ENCODE data around the gene IFIT3. TPM values are rescaled to one million over a fixed set of nuclear protein-coding genes. Genes with fewer than 3 reads are reported as not detected.

Gene IFIT3
- total RNA-seq, 1 experiment from 2014 or later = 7.2 TPM

DNA sequence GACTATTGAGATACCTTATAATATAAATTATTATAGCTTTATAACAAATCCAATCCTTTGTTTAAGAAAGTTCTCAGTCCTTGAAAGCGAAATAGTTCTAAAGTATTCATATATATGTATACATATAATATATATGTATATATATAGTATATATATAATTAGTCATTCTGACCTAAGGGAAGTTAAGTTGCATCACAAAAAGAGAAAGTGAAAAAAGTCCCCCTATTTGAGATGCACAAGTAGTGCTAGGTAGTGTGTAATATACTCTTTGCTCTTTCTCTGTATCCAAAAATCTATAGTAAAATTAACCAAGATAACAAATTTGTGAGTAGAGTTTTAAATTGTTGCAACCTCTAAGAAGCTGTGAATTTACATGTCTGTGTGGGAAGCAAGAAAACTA lies 36.7 kb downstream of the IFIT3 start:
- POLR2A ChIA-PET (ENCODE audit: unreplicated experiment) = no interaction called here
- Histone ChIP-seq H3K36me3 (ENCODE audit: low read depth) (no peaks in the 10 kb centered on the region), H3K9me2 (ENCODE audit: insufficient read depth) (no peaks in the 10 kb centered on the region), H3K4me1 (replicated peaks; ENCODE audit: insufficient read depth) (no peaks in the 10 kb centered on the region; the same call in 1 of the 2 replicates), H3K9me3 (ENCODE audit: insufficient read depth, low read depth) (no peaks in the 10 kb centered on the region), H3K79me2 (ENCODE audit: low read depth) (no peaks in the 10 kb centered on the region), H3K4me2 (no peak overlapping the region), H3K27ac (no peak overlapping the region), H3K4me3 (no peak overlapping the region), H4K20me1 (ENCODE audit: insufficient read depth) (no peaks in the 10 kb centered on the region), H2AFZ (no peak overlapping the region), H3F3A (ENCODE audit: insufficient read depth, low read depth) (no peaks in the 10 kb centered on the region), H3K27me3 (ENCODE audit: insufficient read depth, low read depth) (no peaks in the 10 kb centered on the region)
- intact Hi-C loops (cut with micrococcal nuclease; ENCODE audit: unreplicated experiment) = no loop called here
- TF ChIP-seq, protein P1, sequence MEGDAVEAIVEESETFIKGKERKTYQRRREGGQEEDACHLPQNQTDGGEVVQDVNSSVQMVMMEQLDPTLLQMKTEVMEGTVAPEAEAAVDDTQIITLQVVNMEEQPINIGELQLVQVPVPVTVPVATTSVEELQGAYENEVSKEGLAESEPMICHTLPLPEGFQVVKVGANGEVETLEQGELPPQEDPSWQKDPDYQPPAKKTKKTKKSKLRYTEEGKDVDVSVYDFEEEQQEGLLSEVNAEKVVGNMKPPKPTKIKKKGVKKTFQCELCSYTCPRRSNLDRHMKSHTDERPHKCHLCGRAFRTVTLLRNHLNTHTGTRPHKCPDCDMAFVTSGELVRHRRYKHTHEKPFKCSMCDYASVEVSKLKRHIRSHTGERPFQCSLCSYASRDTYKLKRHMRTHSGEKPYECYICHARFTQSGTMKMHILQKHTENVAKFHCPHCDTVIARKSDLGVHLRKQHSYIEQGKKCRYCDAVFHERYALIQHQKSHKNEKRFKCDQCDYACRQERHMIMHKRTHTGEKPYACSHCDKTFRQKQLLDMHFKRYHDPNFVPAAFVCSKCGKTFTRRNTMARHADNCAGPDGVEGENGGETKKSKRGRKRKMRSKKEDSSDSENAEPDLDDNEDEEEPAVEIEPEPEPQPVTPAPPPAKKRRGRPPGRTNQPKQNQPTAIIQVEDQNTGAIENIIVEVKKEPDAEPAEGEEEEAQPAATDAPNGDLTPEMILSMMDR (conservative IDR thresholded peaks at IDR 0.05) = no peak
- no peak for TF ChIP-seq EZH2 (IDR thresholded peaks at IDR 0.05; ENCODE audit: low read depth)
- CTCF ChIA-PET = no interaction called here
- DNase-seq = no peak
- no TSS peak for BruUV-seq (replicated peaks)

DNA sequence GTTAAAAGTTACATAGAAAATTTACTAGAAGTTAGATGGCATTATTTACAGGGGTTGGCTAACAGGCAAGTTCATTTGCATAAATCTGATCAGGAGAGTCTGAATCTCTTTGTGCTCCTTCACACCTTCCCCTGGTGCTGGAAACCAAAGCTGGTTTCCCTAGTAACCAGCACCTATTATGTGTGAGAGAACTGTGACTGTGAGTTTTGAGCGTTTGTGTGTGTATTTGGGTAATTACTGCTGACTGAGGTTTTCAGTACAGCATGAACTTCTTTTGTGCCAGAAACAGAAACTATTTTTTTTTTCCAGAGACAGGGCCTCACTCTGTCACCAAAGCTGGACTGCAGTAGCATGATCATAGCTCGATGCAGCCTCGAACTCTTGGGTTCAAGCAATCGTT lies 39.7 kb downstream of the IFIT3 start:
- Histone ChIP-seq H2AFZ (no peak overlapping the region), H3F3A (ENCODE audit: insufficient read depth, low read depth) (no peaks in the 10 kb centered on the region), H3K27ac (no peak overlapping the region), H3K4me3 (no peak overlapping the region), H3K4me1 (replicated peaks; ENCODE audit: insufficient read depth) (no peaks in the 10 kb centered on the region; the same call in 1 of the 2 replicates), H3K27me3 (ENCODE audit: insufficient read depth, low read depth) (no peaks in the 10 kb centered on the region), H3K9me3 (ENCODE audit: insufficient read depth, low read depth) (no peaks in the 10 kb centered on the region), H3K79me2 (ENCODE audit: low read depth) (no peaks in the 10 kb centered on the region), H3K9me2 (ENCODE audit: insufficient read depth) (no peaks in the 10 kb centered on the region), H4K20me1 (ENCODE audit: insufficient read depth) (no peaks in the 10 kb centered on the region), H3K4me2 (no peak overlapping the region), H3K36me3 (ENCODE audit: low read depth) (no peaks in the 10 kb centered on the region)
- TF ChIP-seq EZH2 (IDR thresholded peaks at IDR 0.05; ENCODE audit: low read depth) = no peak
- TF ChIP-seq, protein P1 (conservative IDR thresholded peaks at IDR 0.05) = no peak
- BruUV-seq (replicated peaks) = no TSS peak
- ChIA-PET CTCF (interaction anchor here (0.6 kb wide), 1 partner anchor 380 kb away, joined by 4 read pairs; no protein-coding TSS in a partner anchor), POLR2A (ENCODE audit: unreplicated experiment) (no interaction called here)
- intact Hi-C loops (cut with micrococcal nuclease; ENCODE audit: unreplicated experiment) = no loop called here
- DNase-seq = no peak

DNA sequence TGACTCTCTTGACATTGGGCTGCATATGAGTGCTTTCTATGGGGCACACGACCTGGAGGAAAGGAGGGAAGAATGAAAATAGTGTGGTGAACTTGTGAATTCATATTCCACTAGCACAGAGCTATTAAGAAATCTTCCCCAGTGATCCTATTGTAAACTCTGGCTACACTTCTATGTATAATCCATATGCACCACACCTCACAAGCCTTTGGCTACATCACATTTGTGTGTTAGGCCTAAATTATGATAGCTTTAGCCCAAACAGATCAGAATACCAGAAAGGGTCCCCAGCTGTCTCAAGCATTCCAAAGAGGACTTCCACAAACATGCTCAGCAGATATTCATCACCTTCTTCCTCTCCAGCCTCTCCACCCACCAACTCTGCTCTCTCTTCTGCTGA lies 40.3 kb downstream of the IFIT3 start:
- Histone ChIP-seq H4K20me1 (ENCODE audit: insufficient read depth) (no peaks in the 10 kb centered on the region), H3K36me3 (ENCODE audit: low read depth) (no peaks in the 10 kb centered on the region), H3K4me2 (no peak overlapping the region), H3F3A (ENCODE audit: insufficient read depth, low read depth) (no peaks in the 10 kb centered on the region), H3K79me2 (ENCODE audit: low read depth) (no peaks in the 10 kb centered on the region), H3K4me3 (no peak overlapping the region), H3K27ac (no peak overlapping the region), H3K27me3 (ENCODE audit: insufficient read depth, low read depth) (no peaks in the 10 kb centered on the region), H3K4me1 (replicated peaks; ENCODE audit: insufficient read depth) (no peaks in the 10 kb centered on the region; the same call in 1 of the 2 replicates), H3K9me2 (ENCODE audit: insufficient read depth) (no peaks in the 10 kb centered on the region), H3K9me3 (ENCODE audit: insufficient read depth, low read depth) (no peaks in the 10 kb centered on the region), H2AFZ (no peak overlapping the region)
- intact Hi-C loops (cut with micrococcal nuclease; ENCODE audit: unreplicated experiment) = no loop called here
- BruUV-seq (replicated peaks) = no TSS peak
- CTCF ChIA-PET = no interaction called here
- TF ChIP-seq, protein P1 (conservative IDR thresholded peaks at IDR 0.05) = no peak
- no peak for TF ChIP-seq EZH2 (IDR thresholded peaks at IDR 0.05; ENCODE audit: low read depth)
- POLR2A ChIA-PET (ENCODE audit: unreplicated experiment) = no interaction called here
- no peak for DNase-seq
